ENCODE results near the gene SLC6A18.

Gene SLC6A18

DNA sequence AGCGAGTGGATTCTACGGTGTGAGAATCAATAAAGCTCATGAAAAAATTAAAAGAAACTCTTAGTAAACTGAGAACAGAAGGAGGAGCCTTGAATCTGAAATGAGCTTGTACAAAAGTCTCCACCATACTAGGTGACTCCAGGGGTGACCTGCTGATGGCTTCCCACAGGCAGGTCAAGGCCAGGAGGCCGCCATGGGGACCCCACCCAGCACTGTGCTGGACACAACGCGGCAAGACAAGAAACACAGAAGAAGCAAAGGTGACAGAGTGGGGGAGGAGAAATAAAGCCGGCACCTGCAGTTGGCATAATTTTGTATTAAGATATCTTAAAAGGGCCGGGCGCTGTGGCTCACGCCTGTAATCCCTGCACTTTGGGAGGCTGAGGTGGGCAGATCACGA is 35.9 kb upstream of the SLC6A18 start:
- no peaks in the 10 kb centered on the region for H3K9me3 ChIP-seq (ENCODE audit: insufficient read depth, low read depth, low read length)
- H3K4me3 ChIP-seq (ENCODE audit: low read length), result no peak overlapping the region
- no peaks in the 10 kb centered on the region for H3K36me3 ChIP-seq (ENCODE audit: insufficient read depth, low read length)
- H3K27ac ChIP-seq (ENCODE audit: low read depth, low read length), result no peak overlapping the region
- no peaks in the 10 kb centered on the region for H3K4me1 ChIP-seq (ENCODE audit: insufficient read depth, low read length)
- H3K9ac ChIP-seq (ENCODE audit: low read depth, low read length), result no peak overlapping the region
- WGBS, result 92% methylated on average over 10 of the region's 10 CpGs
- H3K27me3 ChIP-seq (ENCODE audit: insufficient read depth, low read length), result 0 out of 2 replicates have a peak, but pooled peaks cover 6% of the 10 kb centered on the region

DNA sequence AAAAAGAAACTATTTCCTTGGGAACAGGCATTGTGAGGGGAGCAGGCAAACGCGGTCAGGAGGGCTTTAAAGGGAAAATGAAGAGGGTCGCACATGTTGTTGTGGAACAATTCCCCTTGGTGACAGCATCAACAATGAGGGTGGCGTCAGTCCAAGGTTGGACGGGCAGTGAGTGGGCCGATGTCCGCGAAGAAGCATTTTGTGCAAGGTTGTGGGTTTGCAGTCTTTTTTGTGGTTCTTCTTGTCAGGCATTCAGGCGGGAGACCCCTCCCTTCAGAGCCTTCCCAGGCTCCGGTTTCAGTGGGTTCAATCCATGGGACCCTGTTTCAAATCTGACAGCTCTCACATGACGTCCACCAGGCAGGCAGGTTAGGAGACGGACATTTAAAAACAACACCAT is 34.9 kb upstream of the SLC6A18 start:
- Histone ChIP-seq H3K4me3 (ENCODE audit: low read length) (no peak overlapping the region), H3K36me3 (ENCODE audit: insufficient read depth, low read length) (no peaks in the 10 kb centered on the region), H3K27ac (ENCODE audit: low read depth, low read length) (no peak overlapping the region), H3K27me3 (ENCODE audit: insufficient read depth, low read length) (0 out of 2 replicates have a peak, but pooled peaks cover 6% of the 10 kb centered on the region), H3K4me1 (ENCODE audit: insufficient read depth, low read length) (no peaks in the 10 kb centered on the region), H3K9ac (ENCODE audit: low read depth, low read length) (no peak overlapping the region), H3K9me3 (ENCODE audit: insufficient read depth, low read depth, low read length) (no peaks in the 10 kb centered on the region)
- WGBS, result 94% methylated on average over 12 of the region's 12 CpGs

DNA sequence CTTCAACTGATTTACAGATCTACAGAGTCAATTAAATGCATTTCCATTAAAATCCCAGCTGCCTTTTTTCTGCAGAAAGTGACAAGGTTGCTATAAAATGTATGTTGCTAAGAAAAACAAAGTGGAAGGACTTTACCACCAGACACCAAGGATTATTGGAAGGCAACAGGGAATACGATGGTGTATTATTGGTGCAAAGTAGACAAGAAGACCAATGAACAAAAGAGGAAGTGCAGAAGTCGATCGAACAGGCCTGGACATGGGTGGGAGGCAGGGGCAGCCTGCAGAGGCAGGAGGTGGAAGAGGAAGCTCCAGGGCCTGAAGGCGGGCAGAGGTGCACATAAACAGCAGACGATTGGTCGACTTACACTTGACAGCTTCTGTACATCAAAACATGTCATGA is 34.3 kb upstream of the SLC6A18 start:
- Histone ChIP-seq H3K27ac (ENCODE audit: low read depth, low read length) (no peak overlapping the region), H3K4me3 (ENCODE audit: low read length) (no peak overlapping the region), H3K4me1 (ENCODE audit: insufficient read depth, low read length) (no peaks in the 10 kb centered on the region), H3K9me3 (ENCODE audit: insufficient read depth, low read depth, low read length) (no peaks in the 10 kb centered on the region), H3K9ac (ENCODE audit: low read depth, low read length) (no peak overlapping the region), H3K27me3 (ENCODE audit: insufficient read depth, low read length) (0 out of 2 replicates have a peak, but pooled peaks cover 6% of the 10 kb centered on the region), H3K36me3 (ENCODE audit: insufficient read depth, low read length) (no peaks in the 10 kb centered on the region)
- 67% methylated on average over 6 of the region's 6 CpGs for WGBS

DNA sequence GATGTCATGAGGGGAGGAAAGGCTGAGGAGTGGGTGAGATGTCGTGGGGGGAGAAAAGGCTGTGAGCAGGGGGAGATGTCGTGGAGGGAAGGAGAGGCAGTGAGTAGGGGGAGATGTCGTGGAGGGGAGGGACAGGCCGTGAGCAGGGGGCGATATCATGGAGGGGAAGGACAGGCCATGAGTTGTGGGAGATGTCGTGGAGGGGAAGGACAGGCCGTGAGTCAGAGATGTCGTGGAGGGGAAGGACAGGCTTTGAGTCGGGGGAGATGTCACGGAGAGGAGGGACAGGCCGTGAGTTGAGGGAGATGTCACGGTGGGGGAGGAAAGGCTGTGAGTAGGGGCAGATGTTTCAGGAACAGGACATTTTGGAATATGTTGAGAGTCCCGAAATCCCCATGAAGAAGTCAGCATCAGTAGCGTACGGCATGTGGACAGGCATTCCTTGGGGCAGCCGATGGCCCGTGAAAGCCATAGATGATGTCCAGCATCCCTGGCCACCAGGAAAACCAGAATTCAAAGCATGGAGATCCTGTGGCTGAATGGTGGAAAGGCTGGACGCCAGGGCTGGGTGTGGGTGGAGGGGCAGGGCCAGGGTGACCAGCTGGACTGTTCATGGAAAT is 32.1 kb upstream of the SLC6A18 start:
- Histone ChIP-seq H3K9me3 (ENCODE audit: insufficient read depth, low read depth, low read length) (no peaks in the 10 kb centered on the region), H3K4me3 (ENCODE audit: low read length) (no peak overlapping the region), H3K27ac (ENCODE audit: low read depth, low read length) (no peak overlapping the region), H3K36me3 (ENCODE audit: insufficient read depth, low read length) (no peaks in the 10 kb centered on the region), H3K27me3 (ENCODE audit: insufficient read depth, low read length) (peaks cover 6% of the 10 kb centered on the region; the same call in 1 of the 2 replicates), H3K9ac (ENCODE audit: low read depth, low read length) (no peak overlapping the region), H3K4me1 (ENCODE audit: insufficient read depth, low read length) (no peaks in the 10 kb centered on the region)
- 77% methylated on average over 18 of the region's 18 CpGs for WGBS

DNA sequence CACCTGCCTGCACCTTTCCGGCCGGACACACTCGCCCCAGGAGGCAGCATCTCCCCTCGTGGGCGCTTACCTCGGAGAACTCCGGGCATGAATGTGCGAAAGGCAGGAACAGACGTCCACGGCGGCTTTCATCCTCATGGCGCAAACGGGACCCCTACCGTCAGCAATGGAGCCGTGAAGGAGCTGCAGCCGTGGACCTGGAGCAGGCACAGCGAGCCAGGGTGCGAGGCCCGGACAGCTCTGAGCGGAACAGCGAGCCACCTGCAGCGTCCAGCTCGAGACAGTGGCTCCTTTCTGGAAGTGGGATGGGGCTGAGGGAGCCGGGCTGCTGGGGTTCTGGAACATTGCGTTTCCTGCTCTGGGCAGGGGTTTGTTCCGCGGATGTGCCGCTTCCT is 31.6 kb upstream of the SLC6A18 start:
- Histone ChIP-seq H3K4me1 (ENCODE audit: insufficient read depth, low read length) (no peaks in the 10 kb centered on the region), H3K9me3 (ENCODE audit: insufficient read depth, low read depth, low read length) (no peaks in the 10 kb centered on the region), H3K36me3 (ENCODE audit: insufficient read depth, low read length) (no peaks in the 10 kb centered on the region), H3K27ac (ENCODE audit: low read depth, low read length) (no peak overlapping the region), H3K9ac (ENCODE audit: low read depth, low read length) (no peak overlapping the region), H3K4me3 (ENCODE audit: low read length) (no peak overlapping the region), H3K27me3 (ENCODE audit: insufficient read depth, low read length) (peaks cover 7% of the 10 kb centered on the region)
- WGBS, result 91% methylated on average over 28 of the region's 28 CpGs

DNA sequence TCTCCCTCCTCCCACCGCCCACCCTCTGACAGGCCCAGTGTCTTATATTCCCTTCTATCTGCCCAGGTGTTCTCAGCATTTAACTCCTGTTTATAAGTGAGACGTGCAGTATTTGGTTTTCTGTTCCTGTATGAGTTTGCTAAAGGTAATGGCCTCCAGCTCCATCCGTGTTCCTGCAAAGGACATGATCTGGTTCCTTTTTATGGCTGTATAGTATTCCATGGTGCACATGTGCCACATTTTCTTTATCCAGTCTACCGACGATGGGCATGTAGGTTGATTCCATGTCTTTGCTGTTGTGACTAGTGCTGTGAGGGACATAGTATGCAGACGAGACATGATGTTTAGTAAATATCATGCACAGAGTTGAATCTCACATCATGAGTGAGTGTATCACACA is 30.8 kb upstream of the SLC6A18 start:
- no peak overlapping the region for H3K4me3 ChIP-seq (ENCODE audit: low read length)
- WGBS, result 99% methylated on average over 6 of the region's 6 CpGs
- no peaks in the 10 kb centered on the region for H3K9me3 ChIP-seq (ENCODE audit: insufficient read depth, low read depth, low read length)
- no peaks in the 10 kb centered on the region for H3K36me3 ChIP-seq (ENCODE audit: insufficient read depth, low read length)
- H3K9ac ChIP-seq (ENCODE audit: low read depth, low read length), result no peak overlapping the region
- H3K27me3 ChIP-seq (ENCODE audit: insufficient read depth, low read length), result peaks cover 14% of the 10 kb centered on the region
- no peaks in the 10 kb centered on the region for H3K4me1 ChIP-seq (ENCODE audit: insufficient read depth, low read length)
- H3K27ac ChIP-seq (ENCODE audit: low read depth, low read length), result no peak overlapping the region

DNA sequence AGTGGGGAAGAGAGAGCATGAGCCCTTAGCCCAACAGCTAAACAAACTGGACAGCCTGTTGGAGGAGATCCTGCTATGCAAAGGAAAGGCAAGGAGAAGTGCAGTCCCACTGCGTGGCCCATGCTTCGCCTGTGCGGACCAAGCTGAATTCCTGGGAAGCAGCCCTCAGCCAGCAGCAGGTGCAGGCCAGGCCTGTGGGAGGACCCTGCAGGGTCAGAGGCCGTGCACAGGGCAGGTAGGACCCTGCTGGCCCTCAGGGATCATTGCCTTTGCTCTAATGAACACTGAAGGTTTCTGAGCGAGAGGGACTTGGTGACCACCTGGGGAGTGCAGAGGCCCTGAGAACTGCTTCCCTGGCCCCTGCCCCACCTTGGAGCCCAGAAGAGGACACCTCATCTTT is 29.7 kb upstream of the SLC6A18 start:
- H3K9me3 ChIP-seq (ENCODE audit: insufficient read depth, low read depth, low read length), result no peaks in the 10 kb centered on the region
- no peaks in the 10 kb centered on the region for H3K36me3 ChIP-seq (ENCODE audit: insufficient read depth, low read length)
- H3K4me1 ChIP-seq (ENCODE audit: insufficient read depth, low read length), result no peaks in the 10 kb centered on the region
- no peak overlapping the region for H3K9ac ChIP-seq (ENCODE audit: low read depth, low read length)
- H3K4me3 ChIP-seq (ENCODE audit: low read length), result no peak overlapping the region
- H3K27me3 ChIP-seq (ENCODE audit: insufficient read depth, low read length), result peaks cover 16% of the 10 kb centered on the region
- no peak overlapping the region for H3K27ac ChIP-seq (ENCODE audit: low read depth, low read length)
- WGBS, result 87% methylated on average over 5 of the region's 5 CpGs

DNA sequence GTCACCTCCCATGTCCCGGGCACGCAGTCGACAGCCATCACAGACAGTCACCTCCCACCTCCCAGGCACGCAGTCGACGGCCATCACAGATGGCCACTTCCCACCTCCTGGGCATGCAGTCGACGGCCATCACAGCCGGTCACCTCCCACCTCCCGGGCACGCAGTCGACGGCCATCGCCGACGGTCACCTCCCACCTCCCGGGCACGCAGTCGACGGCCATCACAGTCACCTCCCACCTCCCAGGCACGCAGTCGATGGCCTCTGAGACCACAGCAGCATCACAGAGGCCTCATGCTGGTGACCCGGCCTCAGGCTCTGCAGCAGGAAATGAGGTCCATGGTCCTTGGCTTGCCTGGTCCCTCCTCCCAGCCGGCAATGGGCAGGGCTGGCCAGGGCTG is 29.3 kb upstream of the SLC6A18 start:
- 88% methylated on average over 24 of the region's 24 CpGs for WGBS
- Histone ChIP-seq H3K27ac (ENCODE audit: low read depth, low read length) (no peak overlapping the region), H3K9ac (ENCODE audit: low read depth, low read length) (no peak overlapping the region), H3K4me1 (ENCODE audit: insufficient read depth, low read length) (no peaks in the 10 kb centered on the region), H3K4me3 (ENCODE audit: low read length) (no peak overlapping the region), H3K27me3 (ENCODE audit: insufficient read depth, low read length) (peaks cover 16% of the 10 kb centered on the region), H3K36me3 (ENCODE audit: insufficient read depth, low read length) (no peaks in the 10 kb centered on the region), H3K9me3 (ENCODE audit: insufficient read depth, low read depth, low read length) (no peaks in the 10 kb centered on the region)

DNA sequence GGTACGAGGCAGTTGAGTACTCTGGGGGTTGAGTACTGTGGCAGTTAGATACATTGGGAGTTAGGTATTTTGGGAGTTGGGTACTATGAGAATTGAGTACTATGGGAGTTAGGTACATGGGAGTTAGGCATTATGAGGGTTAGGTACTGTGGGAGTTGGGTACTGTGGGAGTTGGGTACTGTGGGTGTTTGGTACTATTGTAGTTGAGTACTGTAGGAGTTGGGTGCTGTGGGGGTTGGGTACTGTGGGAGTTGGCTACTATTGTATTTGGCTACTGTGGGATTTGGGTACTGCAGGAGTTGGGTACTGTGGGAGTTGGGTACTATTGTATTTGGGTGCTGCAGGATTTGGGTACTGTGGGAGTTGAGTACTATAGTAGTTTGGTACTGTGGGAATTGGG is 28.6 kb upstream of the SLC6A18 start:
- Histone ChIP-seq H3K27me3 (ENCODE audit: insufficient read depth, low read length) (peaks cover 16% of the 10 kb centered on the region), H3K36me3 (ENCODE audit: insufficient read depth, low read length) (no peaks in the 10 kb centered on the region), H3K9me3 (ENCODE audit: insufficient read depth, low read depth, low read length) (no peaks in the 10 kb centered on the region), H3K27ac (ENCODE audit: low read depth, low read length) (no peak overlapping the region), H3K9ac (ENCODE audit: low read depth, low read length) (no peak overlapping the region), H3K4me3 (ENCODE audit: low read length) (no peak overlapping the region), H3K4me1 (ENCODE audit: insufficient read depth, low read length) (no peaks in the 10 kb centered on the region)
- 76% methylated on average over 1 of the region's 1 CpG for WGBS

DNA sequence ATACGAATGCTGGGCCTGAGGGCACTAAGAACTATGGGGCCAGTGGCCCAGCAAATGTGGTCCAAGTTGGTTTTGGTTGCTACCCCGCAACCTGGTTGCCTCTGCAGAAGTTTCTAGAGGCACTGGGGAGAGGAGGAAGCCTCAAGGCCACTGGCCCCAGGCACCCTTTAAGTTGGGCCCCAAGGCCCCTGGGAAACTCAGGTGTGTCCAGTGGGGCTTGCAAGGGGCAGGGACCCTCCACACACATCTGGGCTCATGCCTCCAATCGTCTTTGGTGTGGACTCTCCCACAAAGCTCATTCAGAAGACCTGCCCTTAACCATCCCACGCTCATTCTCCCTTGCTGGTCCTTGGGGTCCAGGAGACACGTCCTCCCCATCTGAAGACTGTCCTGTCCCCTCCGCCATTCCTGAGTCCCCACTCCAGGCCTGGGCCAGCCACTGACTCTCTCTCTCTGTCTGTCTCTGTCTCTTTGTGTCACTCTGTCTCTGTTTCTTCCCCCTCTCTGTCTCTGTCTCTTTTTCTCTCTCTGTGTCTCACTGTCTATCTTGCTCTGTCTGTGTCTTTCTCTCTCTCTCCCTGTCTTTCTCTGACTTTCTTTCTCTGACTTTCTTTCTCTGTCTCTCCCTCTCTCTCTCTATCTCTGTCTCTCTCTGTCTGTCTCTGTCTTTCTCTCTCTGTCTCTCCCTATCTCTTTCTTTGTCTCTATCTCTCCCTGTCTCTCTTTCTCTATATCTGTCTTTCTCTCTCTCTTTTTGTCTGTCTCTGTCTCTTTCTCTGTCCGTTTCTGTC is 27.1 kb upstream of the SLC6A18 start:
- Histone ChIP-seq H3K9me3 (ENCODE audit: insufficient read depth, low read depth, low read length) (no peaks in the 10 kb centered on the region), H3K9ac (ENCODE audit: low read depth, low read length) (no peak overlapping the region), H3K4me1 (ENCODE audit: insufficient read depth, low read length) (no peaks in the 10 kb centered on the region), H3K4me3 (ENCODE audit: low read length) (no peak overlapping the region), H3K36me3 (ENCODE audit: insufficient read depth, low read length) (no peaks in the 10 kb centered on the region), H3K27me3 (ENCODE audit: insufficient read depth, low read length) (peaks cover 12% of the 10 kb centered on the region), H3K27ac (ENCODE audit: low read depth, low read length) (no peak overlapping the region)
- 92% methylated on average over 7 of the region's 7 CpGs for WGBS

DNA sequence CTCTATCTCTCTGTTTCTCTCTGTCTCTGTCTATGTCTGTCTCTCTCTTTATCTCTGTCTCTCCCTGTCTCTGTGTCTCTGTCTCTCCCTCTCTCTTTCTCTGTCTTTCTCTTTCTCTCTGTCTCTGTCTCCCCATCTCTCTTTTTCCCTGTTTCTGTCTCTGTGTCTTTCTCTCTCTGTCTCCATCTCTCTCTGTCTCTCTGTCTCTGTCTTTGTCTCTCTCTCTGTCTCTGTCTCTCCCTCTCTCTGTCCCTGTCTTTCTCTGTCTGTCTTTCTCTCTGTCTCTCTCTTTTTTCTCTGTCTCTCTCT is 25.9 kb upstream of the SLC6A18 start:
- H3K9me3 ChIP-seq (ENCODE audit: insufficient read depth, low read depth, low read length), result no peaks in the 10 kb centered on the region
- no peak overlapping the region for H3K9ac ChIP-seq (ENCODE audit: low read depth, low read length)
- H3K27me3 ChIP-seq (ENCODE audit: insufficient read depth, low read length), result peaks cover 10% of the 10 kb centered on the region
- no peak overlapping the region for H3K27ac ChIP-seq (ENCODE audit: low read depth, low read length)
- H3K36me3 ChIP-seq (ENCODE audit: insufficient read depth, low read length), result no peaks in the 10 kb centered on the region
- H3K4me1 ChIP-seq (ENCODE audit: insufficient read depth, low read length), result no peaks in the 10 kb centered on the region
- H3K4me3 ChIP-seq (ENCODE audit: low read length), result no peak overlapping the region

Data from HUES64 (cell line).